ENCODE measurements around the gene TBC1D2B. TPM values are rescaled to one million over a fixed set of nuclear protein-coding genes. Genes with fewer than 3 reads are reported as not detected.

Gene TBC1D2B
- total RNA-seq, 1 donor from 2014 or later, result 11.7 TPM

GRCh38 chr15:78087951-78088772 lies 10.7 kb upstream of the TBC1D2B start:
- Histone ChIP-seq H3K9me3 (replicated peaks) (no peaks in the 10 kb centered on the region), H3K27ac (replicated peaks) (no peak overlapping the region), H3K27me3 (ENCODE audit: low read depth) (no peaks in the 10 kb centered on the region), H3K36me3 (no peaks in the 10 kb centered on the region), H3K4me3 (no peak overlapping the region), H3K4me1 (peaks cover 25% of the 10 kb centered on the region)
- no peak for TF ChIP-seq CTCF (IDR thresholded peaks at IDR 0.05; ENCODE audit: borderline replicate concordance)
- no peak for DNase-seq
- intact Hi-C loops (cut with micrococcal nuclease), result no loop called here

DNA sequence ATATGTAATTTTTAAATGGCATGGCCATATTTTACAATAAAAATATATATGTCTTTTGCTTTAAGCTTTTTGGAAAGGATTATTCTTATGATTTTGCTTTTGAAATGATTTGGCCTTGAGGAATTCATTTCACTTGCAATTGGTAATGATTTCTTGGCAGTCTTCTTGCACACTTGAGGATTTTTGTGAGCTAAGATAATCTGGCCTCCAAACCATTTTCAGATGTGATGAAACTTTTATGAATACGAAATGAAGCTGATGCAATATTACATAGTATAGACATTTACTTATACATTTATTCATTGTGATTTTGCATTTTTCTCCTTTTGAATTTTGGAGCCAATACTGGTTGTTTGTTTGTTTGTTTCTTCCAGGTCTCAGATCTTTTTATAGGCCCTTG lies 8.4 kb upstream of the TBC1D2B start:
- no peak overlapping the region for H3K4me3 ChIP-seq

DNA sequence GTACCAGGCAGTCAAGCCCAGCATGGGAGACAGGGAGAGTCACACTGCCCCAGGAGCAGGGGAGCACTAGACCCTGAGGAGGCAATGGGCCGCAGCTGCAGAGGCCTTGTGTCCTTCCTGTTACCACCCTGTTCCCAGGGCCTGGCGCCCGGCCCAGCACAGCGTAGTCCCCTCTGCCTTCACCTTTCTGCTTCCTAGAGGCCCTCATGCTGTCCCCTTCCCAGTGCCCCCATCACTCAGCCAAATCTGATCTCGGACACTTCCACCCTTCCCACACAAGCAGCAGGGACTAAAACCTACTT lies 6.9 kb upstream of the TBC1D2B start:
- Histone ChIP-seq H3K9me3 (replicated peaks) (no peaks in the 10 kb centered on the region), H3K36me3 (no peaks in the 10 kb centered on the region), H3K4me1 (peaks cover 7% of the 10 kb centered on the region), H3K27ac (replicated peaks) (no peak overlapping the region), H3K27me3 (ENCODE audit: low read depth) (no peaks in the 10 kb centered on the region), H3K4me3 (no peak overlapping the region)
- intact Hi-C loops (cut with micrococcal nuclease), result no loop called here
- TF ChIP-seq CTCF (IDR thresholded peaks at IDR 0.05; ENCODE audit: borderline replicate concordance), result no peak
- no peak for DNase-seq

More for the DNA sequence above, 8.4 kb upstream of the TBC1D2B start:
- Histone ChIP-seq H3K27ac (replicated peaks) (no peak overlapping the region), H3K27me3 (ENCODE audit: low read depth) (no peaks in the 10 kb centered on the region), H3K4me1 (peaks cover 7% of the 10 kb centered on the region), H3K36me3 (no peaks in the 10 kb centered on the region), H3K9me3 (replicated peaks) (no peaks in the 10 kb centered on the region)
- no peak for TF ChIP-seq CTCF (IDR thresholded peaks at IDR 0.05; ENCODE audit: borderline replicate concordance)
- DNase-seq, result no peak
- intact Hi-C loops (cut with micrococcal nuclease), result no loop called here

GRCh38 chr15:78083687-78084448 lies 6.4 kb upstream of the TBC1D2B start:
- Histone ChIP-seq H3K4me1 (peaks cover 7% of the 10 kb centered on the region), H3K4me3 (no peak overlapping the region), H3K9me3 (replicated peaks) (no peaks in the 10 kb centered on the region), H3K27ac (replicated peaks) (no peak overlapping the region), H3K27me3 (ENCODE audit: low read depth) (no peaks in the 10 kb centered on the region), H3K36me3 (no peaks in the 10 kb centered on the region)
- intact Hi-C loops (cut with micrococcal nuclease), result no loop called here
- DNase-seq, result no peak
- TF ChIP-seq CTCF (IDR thresholded peaks at IDR 0.05; ENCODE audit: borderline replicate concordance), result no peak

- no peaks in the 10 kb centered on the region for H3K27me3 ChIP-seq (ENCODE audit: low read depth)
- intact Hi-C loops (cut with micrococcal nuclease), result no loop called here
- no peaks in the 10 kb centered on the region for H3K9me3 ChIP-seq (replicated peaks)
- H3K4me1 ChIP-seq, result peaks cover 9% of the 10 kb centered on the region
- no peak overlapping the region for H3K27ac ChIP-seq (replicated peaks)
- DNase-seq, result no peak
- no peak overlapping the region for H3K4me3 ChIP-seq
- H3K36me3 ChIP-seq, result no peaks in the 10 kb centered on the region
- TF ChIP-seq CTCF (IDR thresholded peaks at IDR 0.05; ENCODE audit: borderline replicate concordance), result no peak
Observed at GRCh38 chr15:78083186-78083585, 5.7 kb upstream of the TBC1D2B start.
